NCI-H2196 (cell line): ENCODE measurements around the gene SLC27A4.

Experiments used
- DNase-seq: peaks from one replicate; lab custom pipeline; 2025; ENCODE audit not compliant: unreplicated experiment; lab: John Stamatoyannopoulos, UW

Gene SLC27A4

DNA sequence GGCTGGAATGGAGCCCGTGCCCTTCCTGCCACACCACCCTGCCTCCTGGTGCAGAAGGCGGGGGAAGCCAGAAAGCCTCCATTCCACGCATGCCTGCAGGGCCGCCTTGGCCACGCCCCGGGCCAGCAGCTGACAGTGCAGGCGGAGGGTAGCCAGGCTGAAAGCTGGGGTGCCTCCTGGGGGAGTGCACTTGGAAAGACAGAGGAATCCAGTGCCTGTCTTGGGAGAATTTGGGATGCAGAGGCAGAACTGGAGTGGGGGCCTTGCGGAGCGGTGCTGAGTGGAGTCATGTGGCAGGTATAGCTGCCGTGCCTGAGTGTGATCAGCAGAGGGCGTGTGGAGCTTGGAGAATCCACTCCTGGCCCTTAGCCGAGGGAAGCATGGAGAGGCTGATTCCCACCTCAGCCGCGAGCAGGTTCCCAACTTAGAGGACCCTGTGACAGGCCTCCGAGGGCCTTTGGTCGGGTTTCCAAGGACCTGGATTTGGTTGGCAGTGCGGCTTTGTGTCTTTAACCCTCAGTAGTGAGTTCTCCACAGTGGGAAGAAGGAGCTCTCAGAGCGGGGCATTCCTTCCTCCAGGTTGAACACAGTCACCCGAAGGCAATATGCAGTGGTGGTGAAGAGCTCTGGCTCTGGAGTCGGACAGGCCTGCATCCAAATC, 21.8 kb downstream of the SLC27A4 start:
- DNase-seq: peak; percentile 85

GRCh38 chr9:128362774-128363173, 22.4 kb downstream of the SLC27A4 start:
- no peak for DNase-seq

- DNase-seq: no peak
These were observed 25.2 kb downstream of the SLC27A4 start for GRCh38 chr9:128365525-128365924.

GRCh38 chr9:128369024-128369706, 28.8 kb downstream of the SLC27A4 start:
- no peak for DNase-seq

DNA sequence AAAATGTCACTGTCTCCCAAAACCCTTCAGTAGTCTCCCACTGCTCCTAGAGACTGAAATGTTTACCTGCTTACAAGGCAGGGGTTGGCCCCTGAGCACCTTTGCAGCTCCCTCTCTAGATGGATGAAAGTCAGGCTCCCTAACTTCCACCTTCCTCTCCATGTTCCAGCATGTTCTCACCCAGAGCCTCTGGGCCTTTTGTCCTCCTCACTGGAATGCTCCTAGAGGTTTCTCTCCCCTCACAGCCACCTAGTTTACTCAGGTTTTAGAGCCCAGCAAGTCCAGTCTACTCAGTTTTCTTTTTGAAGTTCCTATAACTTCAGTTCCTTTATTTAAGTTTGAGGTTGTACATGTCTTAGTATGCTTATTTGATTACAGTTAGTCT, 30.0 kb downstream of the SLC27A4 start:
- DNase-seq: no peak

GRCh38 chr9:128370752-128371629, 30.7 kb downstream of the SLC27A4 start, which contains the start of gene URM1:
Gene URM1 (plus strand): TSS chr9:128371374. CDS start chr9:128371381, 7 bp downstream.
- DNase-seq: peak; percentile 97

DNA sequence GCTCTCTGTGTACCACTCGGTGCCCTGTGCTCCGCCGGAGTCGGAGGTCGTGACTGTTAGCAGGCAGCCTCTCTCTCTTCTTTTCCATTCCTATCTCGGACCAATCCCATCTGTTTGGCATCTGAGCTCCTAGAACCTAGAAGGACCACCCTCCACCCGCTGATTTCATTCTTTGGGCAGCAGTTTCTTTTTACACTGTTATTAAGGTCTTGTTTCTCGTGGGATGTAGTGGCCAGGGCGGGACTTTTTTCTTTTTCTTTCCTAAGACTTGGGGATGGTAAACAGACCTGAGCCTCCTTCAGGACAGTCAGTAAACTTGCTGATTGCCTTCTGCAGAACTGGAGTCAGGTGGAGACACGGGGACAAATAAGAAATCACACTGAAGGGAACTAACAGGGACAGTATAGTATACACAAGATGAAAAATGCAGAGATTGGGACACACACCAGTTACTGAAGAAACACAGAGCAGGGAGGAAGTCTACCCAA, 31.3 kb downstream of the SLC27A4 start:
- DNase-seq: no peak

DNA sequence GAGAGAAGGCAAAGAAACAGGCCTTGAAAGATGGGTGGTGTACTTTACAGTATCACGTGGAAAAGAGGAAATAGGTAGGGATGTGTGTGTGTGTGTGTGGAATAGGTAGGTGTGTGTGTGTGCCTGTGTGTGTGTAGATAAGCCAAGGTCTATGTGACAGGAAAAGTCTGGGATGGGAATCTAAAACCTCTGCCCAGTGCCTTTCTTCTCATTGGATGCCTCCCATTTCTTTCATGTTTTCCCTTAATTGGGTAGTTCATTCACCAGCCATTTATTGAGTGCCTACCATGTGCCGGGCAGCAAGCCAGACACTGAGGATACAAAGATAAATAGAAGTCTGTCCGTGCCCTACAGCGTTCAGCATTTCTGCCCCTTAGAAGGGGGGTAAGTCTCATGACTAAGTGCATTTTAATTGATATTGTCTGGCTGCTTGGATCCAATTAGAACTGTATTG, 31.9 kb downstream of the SLC27A4 start:
- peak; percentile 55 for DNase-seq

- DNase-seq: no peak
These were observed 32.5 kb downstream of the SLC27A4 start for GRCh38 chr9:128372784-128373183.

GRCh38 chr9:128374221-128374675, 33.9 kb downstream of the SLC27A4 start:
- no peak for DNase-seq

GRCh38 chr9:128375865-128376264, 35.5 kb downstream of the SLC27A4 start:
- no peak for DNase-seq

DNA sequence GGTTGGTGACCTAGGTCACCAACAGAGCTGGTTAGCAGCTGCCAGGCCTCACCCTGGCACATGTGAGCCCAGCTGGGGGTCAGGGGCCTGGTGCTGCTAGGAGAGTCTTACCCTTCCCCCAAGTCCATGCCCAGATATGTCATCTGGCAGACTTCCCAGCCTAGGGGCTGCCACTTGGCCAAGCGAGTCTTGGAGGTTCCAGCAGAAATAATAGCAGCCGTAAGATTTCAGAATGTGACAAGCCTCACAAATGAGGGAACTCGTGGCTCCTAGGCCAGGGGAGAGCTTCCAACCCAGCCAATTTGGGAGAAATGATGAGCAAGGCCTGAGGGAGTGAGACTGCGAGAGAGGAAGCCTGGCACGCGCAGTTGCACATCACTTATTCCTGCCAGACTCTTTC, 41.9 kb downstream of the SLC27A4 start:
- DNase-seq: peak; percentile 45

- no peak for DNase-seq
These were observed 42.9 kb downstream of the SLC27A4 start for GRCh38 chr9:128383007-128383753.

GRCh38 chr9:128383791-128384190, 43.5 kb downstream of the SLC27A4 start:
- no peak for DNase-seq

DNA sequence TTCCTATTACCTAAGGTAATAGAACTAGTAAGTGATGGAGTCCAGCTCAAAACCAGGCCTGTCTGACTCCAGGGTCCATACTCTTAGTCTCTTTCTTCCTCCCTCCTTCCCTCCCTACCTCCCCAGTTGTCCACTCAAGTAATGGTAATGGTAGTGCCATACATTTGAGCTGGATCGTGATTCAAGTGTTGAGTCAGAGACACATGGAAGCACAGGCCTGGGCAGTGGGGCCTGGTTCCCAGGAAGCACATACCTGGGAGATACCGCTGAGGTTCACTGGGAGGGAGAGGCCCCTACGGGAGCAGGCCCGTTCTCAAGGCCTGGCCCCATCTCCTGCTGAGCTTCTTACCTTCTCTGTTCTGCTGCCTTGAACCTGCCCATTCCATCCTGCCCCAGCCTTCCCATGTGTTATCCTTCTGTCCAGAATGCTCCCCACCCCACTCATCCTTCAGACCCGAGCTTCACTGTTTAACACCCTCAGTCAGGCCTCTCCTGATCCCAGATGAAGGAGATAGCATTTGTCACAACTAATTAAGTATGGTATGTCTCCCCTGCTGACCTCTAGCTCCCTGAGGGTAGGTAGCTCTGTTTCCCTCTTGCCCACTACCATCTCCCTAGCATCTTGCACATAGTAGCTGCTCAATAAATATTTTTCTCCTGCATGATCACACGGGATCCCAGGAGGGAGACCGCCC, 44.6 kb downstream of the SLC27A4 start:
- no peak for DNase-seq

- DNase-seq: no peak
These were observed 45.5 kb downstream of the SLC27A4 start for GRCh38 chr9:128385496-128386460.

- DNase-seq: no peak
These were observed 47.8 kb downstream of the SLC27A4 start for GRCh38 chr9:128388150-128388549.

GRCh38 chr9:128389395-128390149, 49.2 kb downstream of the SLC27A4 start:
- peak; percentile 93 for DNase-seq
